ENCODE results near the gene ATXN7. TPM values are rescaled to one million over a fixed set of nuclear protein-coding genes. Genes with fewer than 3 reads are reported as not detected.

ATXN7 gene
- total RNA-seq, 2 experiments from 2014 or later: 15.2 to 35.2 TPM

- no peak for DNase-seq (ENCODE audit: low spot score)
- TF ChIP-seq EZH2phosphoT487 (IDR thresholded peaks at IDR 0.05; ENCODE audit: borderline replicate concordance, low read depth, low read length) (no peak), CTCF (conservative IDR thresholded peaks at IDR 0.05; ENCODE audit: low read length) (no peak)
- Histone ChIP-seq H3K4me1 (ENCODE audit: insufficient read depth, low read length, poor library complexity, severe bottlenecking) (no peaks in the 10 kb centered on the region), H3K36me3 (ENCODE audit: insufficient read depth, low read length) (peaks cover 99% of the 10 kb centered on the region), H3K4me2 (ENCODE audit: low read length) (no peak overlapping the region), H3K79me2 (ENCODE audit: insufficient read depth, low read depth, low read length) (no peaks in the 10 kb centered on the region), H2AFZ (ENCODE audit: low read length) (no peak overlapping the region), H3K27ac (ENCODE audit: low read depth, low read length, poor library complexity, severe bottlenecking) (no peak overlapping the region), H4K20me1 (ENCODE audit: insufficient read depth, low read length) (no peaks in the 10 kb centered on the region), H3K4me3 (ENCODE audit: low read depth, low read length, poor library complexity, severe bottlenecking) (no peak overlapping the region), H3K9me2 (ENCODE audit: insufficient read depth, low read length) (no peaks in the 10 kb centered on the region), H3K9me3 (ENCODE audit: low read length) (no peaks in the 10 kb centered on the region)
- no TSS peak for BruUV-seq (replicated peaks)
- ChIA-PET CTCF (ENCODE audit: unreplicated experiment) (no interaction called here), POLR2A (interaction anchor here (1.6 kb wide), 1 partner anchor 9 kb away, joined by 4 read pairs; no protein-coding TSS in a partner anchor)
- intact Hi-C loops (cut with micrococcal nuclease; ENCODE audit: unreplicated experiment): loop anchor here (5.0 kb wide), 2 partner anchors 78 to 163 kb away; partner anchors contain the start of gene SCAANT1
Measured at GRCh38 chr3:63990204-63990603, 126.5 kb downstream of the ATXN7 start.

DNA sequence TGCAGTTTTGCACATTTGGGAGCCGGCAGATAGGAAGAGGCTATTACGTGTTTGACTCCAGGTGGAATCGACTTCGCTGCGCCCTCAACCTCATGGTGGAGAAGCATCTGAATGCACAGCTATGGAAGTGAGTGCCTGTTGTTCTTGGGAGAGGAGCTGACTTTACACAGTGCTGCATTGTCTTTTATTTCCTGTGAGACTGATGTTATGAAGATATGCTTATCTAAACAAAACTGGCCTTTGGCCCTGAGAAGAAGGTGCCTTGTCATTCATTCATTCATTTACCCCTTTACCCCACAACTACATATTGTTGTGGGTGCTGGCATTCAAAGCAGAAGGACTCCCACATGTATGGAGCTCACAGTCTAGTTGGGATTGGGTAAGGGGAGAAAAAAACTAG, 127.1 kb downstream of the ATXN7 start:
- Histone ChIP-seq H3K4me1 (ENCODE audit: insufficient read depth, low read length, poor library complexity, severe bottlenecking) (no peaks in the 10 kb centered on the region), H3K79me2 (ENCODE audit: insufficient read depth, low read depth, low read length) (no peaks in the 10 kb centered on the region), H3K4me2 (ENCODE audit: low read length) (no peak overlapping the region), H4K20me1 (ENCODE audit: insufficient read depth, low read length) (no peaks in the 10 kb centered on the region), H3K4me3 (ENCODE audit: low read depth, low read length, poor library complexity, severe bottlenecking) (no peak overlapping the region), H3K27ac (ENCODE audit: low read depth, low read length, poor library complexity, severe bottlenecking) (no peak overlapping the region), H3K9me2 (ENCODE audit: insufficient read depth, low read length) (no peaks in the 10 kb centered on the region), H3K36me3 (ENCODE audit: insufficient read depth, low read length) (peaks cover 99% of the 10 kb centered on the region), H2AFZ (ENCODE audit: low read length) (no peak overlapping the region), H3K9me3 (ENCODE audit: low read length) (no peaks in the 10 kb centered on the region)
- intact Hi-C loops (cut with micrococcal nuclease; ENCODE audit: unreplicated experiment): loop anchor here (5.0 kb wide), 2 partner anchors 78 to 163 kb away; partner anchors contain the start of gene SCAANT1
- POLR2A ChIA-PET: interaction anchor here (1.0 to 1.6 kb wide), 2 partner anchors 10 to 18 kb away, joined by 3 to 4 read pairs; no protein-coding TSS in a partner anchor
- BruUV-seq (replicated peaks): no TSS peak
- CTCF ChIA-PET (ENCODE audit: unreplicated experiment): no interaction called here
- DNase-seq (ENCODE audit: low spot score): no peak
- TF ChIP-seq EZH2phosphoT487 (IDR thresholded peaks at IDR 0.05; ENCODE audit: borderline replicate concordance, low read depth, low read length) (no peak), CTCF (conservative IDR thresholded peaks at IDR 0.05; ENCODE audit: low read length) (no peak)

GRCh38 chr3:63991666-63992065, 128.0 kb downstream of the ATXN7 start:
- no peak for TF ChIP-seq CTCF (conservative IDR thresholded peaks at IDR 0.05; ENCODE audit: low read length)
- no peak for TF ChIP-seq EZH2phosphoT487 (IDR thresholded peaks at IDR 0.05; ENCODE audit: borderline replicate concordance, low read depth, low read length)
- Histone ChIP-seq H3K4me1 (ENCODE audit: insufficient read depth, low read length, poor library complexity, severe bottlenecking) (no peaks in the 10 kb centered on the region), H3K4me3 (ENCODE audit: low read depth, low read length, poor library complexity, severe bottlenecking) (no peak overlapping the region), H3K36me3 (ENCODE audit: insufficient read depth, low read length) (peaks cover 100% of the 10 kb centered on the region), H2AFZ (ENCODE audit: low read length) (no peak overlapping the region), H3K27ac (ENCODE audit: low read depth, low read length, poor library complexity, severe bottlenecking) (no peak overlapping the region), H4K20me1 (ENCODE audit: insufficient read depth, low read length) (no peaks in the 10 kb centered on the region), H3K9me2 (ENCODE audit: insufficient read depth, low read length) (no peaks in the 10 kb centered on the region), H3K9me3 (ENCODE audit: low read length) (no peaks in the 10 kb centered on the region), H3K79me2 (ENCODE audit: insufficient read depth, low read depth, low read length) (no peaks in the 10 kb centered on the region), H3K4me2 (ENCODE audit: low read length) (no peak overlapping the region)
- ChIA-PET CTCF (ENCODE audit: unreplicated experiment) (no interaction called here), POLR2A (interaction anchor here (1.0 kb wide), 2 partner anchors 14 to 17 kb away, joined by 3 read pairs; no protein-coding TSS in a partner anchor)
- intact Hi-C loops (cut with micrococcal nuclease; ENCODE audit: unreplicated experiment): loop anchor here (5.0 kb wide), 2 partner anchors 79 to 164 kb away; partner anchors contain the start of gene SCAANT1
- no peak for DNase-seq (ENCODE audit: low spot score)
- no TSS peak for BruUV-seq (replicated peaks)

All from OCI-LY7 (cell line).